B cell (primary cell): Measurements from ENCODE around the gene NKAIN2. TPM values are rescaled to one million over a fixed set of nuclear protein-coding genes. Genes with fewer than 3 reads are reported as not detected.

ENCODE experiments used
- ATAC-seq: fragments of 200-7000 bp; cut with Tn5 transposase; one replicate; pipeline ENCODE4 v1.10.0; 2021; ENCODE audit warnings: low read depth, mild to moderate bottlenecking, moderate number of reproducible peaks, moderate library complexity
- CTCF ChIA-PET: fragments of 350-600 bp; sonication (Branson Sonifier 250); formaldehyde crosslinking; loops from one replicate; lab custom pipeline; 2021; ENCODE audit warnings: antibody characterized with exemption, inconsistent platforms; lab: Charles Lee
- POLR2A ChIA-PET: fragments of 350-600 bp; sonication (Branson Sonifier 250); formaldehyde crosslinking; loops from one replicate; lab custom pipeline; 2021; ENCODE audit warnings: antibody characterized with exemption; lab: Charles Lee
- DNase-seq: peaks from one replicate; pipeline ENCODE4 v3.0.0; 2013
- H2AFZ ChIP-seq: 2 replicates; pipeline ENCODE4 v1.6.1; 2012; ENCODE audit warnings: mild to moderate bottlenecking, low read depth, low read length; ENCODE audit not compliant: insufficient read depth, poor library complexity, severe bottlenecking
- H3K27ac ChIP-seq, 2 donors: 1 replicate in 1 of 2; 2 replicates in 1 of 2; pipeline ENCODE4 v1.5.1; 2012 to 2013; ENCODE audit warnings: low read length in 2 of 2, mild to moderate bottlenecking in 2 of 2, moderate library complexity in 1 of 2
- H3K27me3 ChIP-seq, 4 experiments: fragments of 200-600 bp in 1 of 4; sonication (generic) in 1 of 4; replicated peaks in 1 of 4; 1 replicate in 2 of 4; 2 replicates in 2 of 4; pipeline versions ENCODE4 v1.6.1 to v1.7.0; 2013 to 2016; ENCODE audit warnings: low read length in 3 of 4, mild to moderate bottlenecking in 2 of 4, mixed read lengths in 1 of 4, moderate library complexity in 1 of 4; ENCODE audit not compliant: insufficient read depth in 4 of 4, control insufficient read depth in 3 of 4; ENCODE audit errors: control extremely low read depth in 1 of 4
- H3K36me3 ChIP-seq, 2 experiments: replicated peaks in 1 of 2; 1 replicate in 1 of 2; 2 replicates in 1 of 2; pipeline versions ENCODE4 v1.6.1 to v1.7.1; 2013; ENCODE audit warnings: low read length in 1 of 2; ENCODE audit not compliant: insufficient read depth in 2 of 2, control insufficient read depth in 1 of 2; ENCODE audit errors: control extremely low read depth in 1 of 2, extremely low read depth in 1 of 2
- H3K4me1 ChIP-seq, 2 donors: fragments of 200-600 bp in 1 of 2; sonication (generic) in 1 of 2; 1 replicate in 1 of 2; 2 replicates in 1 of 2; pipeline versions ENCODE4 v1.5.1 to v1.6.1; 2013 to 2017; ENCODE audit warnings: low read length in 2 of 2; ENCODE audit not compliant: control insufficient read depth in 2 of 2, insufficient read depth in 2 of 2
- H3K4me2 ChIP-seq: replicated peaks from 2 replicates; pipeline ENCODE3; 2012; ENCODE audit warnings: mild to moderate bottlenecking, low read depth, low read length; ENCODE audit not compliant: poor library complexity, severe bottlenecking
- H3K4me3 ChIP-seq, 5 experiments: fragments of 200-600 bp in 1 of 5; sonication (generic) in 1 of 5; 1 replicate in 3 of 5; 2 replicates in 2 of 5; pipeline versions ENCODE4 v1.5.1 to v1.7.0; 2011 to 2016; ENCODE audit warnings: low read length in 4 of 5, mild to moderate bottlenecking in 4 of 5, low read depth in 2 of 5, control low read depth in 1 of 5, moderate library complexity in 1 of 5; ENCODE audit not compliant: insufficient read depth in 1 of 5; ENCODE audit errors: control extremely low read depth in 1 of 5, extremely low read depth in 1 of 5
- H3K79me2 ChIP-seq: fragments of 200-600 bp; sonication (generic); one replicate; pipeline ENCODE4 v1.6.0; 2016; ENCODE audit warnings: low read length; ENCODE audit not compliant: control insufficient read depth, insufficient read depth
- H3K9ac ChIP-seq: fragments of 200-600 bp; sonication (generic); 2 replicates; pipeline ENCODE4 v1.6.1; 2017; ENCODE audit warnings: mild to moderate bottlenecking, low read length, moderate library complexity
- H3K9me3 ChIP-seq, 3 donors: one replicate each; pipeline versions ENCODE4 v1.6.1 to v1.7.1; 2013; ENCODE audit warnings: low read length in 2 of 3; ENCODE audit not compliant: control insufficient read depth in 2 of 3, insufficient read depth in 1 of 3; ENCODE audit errors: control extremely low read depth in 1 of 3
- H4K20me1 ChIP-seq: 2 replicates; pipeline ENCODE4 v1.6.0; 2012; ENCODE audit warnings: mild to moderate bottlenecking, low read length; ENCODE audit not compliant: insufficient read depth, control insufficient read depth, poor library complexity, severe bottlenecking
- H3K27ac Mint-ChIP-seq: one replicate; pipeline ENCODE4 v1.8.0; 2021; ENCODE audit warnings: mixed read lengths
- H3K27me3 Mint-ChIP-seq: one replicate; pipeline ENCODE4 v1.8.0; 2021; ENCODE audit warnings: mixed read lengths
- H3K4me1 Mint-ChIP-seq: one replicate; pipeline ENCODE4 v1.8.0; 2021; ENCODE audit warnings: mixed read lengths
- H3K4me3 Mint-ChIP-seq: one replicate; pipeline ENCODE4 v1.8.0; 2021; ENCODE audit warnings: mixed read lengths
- H3K9me3 Mint-ChIP-seq: one replicate; pipeline ENCODE4 v1.8.0; 2022; ENCODE audit warnings: mixed read lengths; ENCODE audit not compliant: insufficient read depth
- EZH2 ChIP-seq: IDR thresholded peaks from 2 replicates; pipeline ENCODE4 v1.6.1; 2012; ENCODE audit warnings: borderline replicate concordance, low read depth, mild to moderate bottlenecking, moderate library complexity, low read length; ENCODE audit not compliant: insufficient read depth, poor library complexity, severe bottlenecking
- WGBS: methylation state at CpG from one replicate; pipeline ENCODE4 v1.1.5; 2013; ENCODE audit warnings: missing lambda C conversion rate; ENCODE audit not compliant: insufficient coverage; 5-methylcytosine and 5-hydroxymethylcytosine counted together
- intact Hi-C: fragments of 100-400 bp; cut with micrococcal nuclease; formaldehyde crosslinking; loops from one replicate; pipeline ENCODE4 v1.10.0; 2022
- polyA plus RNA-seq: library from polyadenylated mRNA; depleted of rRNA; stranded (reverse); fragments of >200 nt; gene quantifications from 2 replicates; pipeline ENCODE4 v1.2.3, GENCODE V29; 2012
- total RNA-seq, 2 donors: library from RNA; stranded (reverse); fragments of 120-200 nt in 1 of 2; gene quantifications; 1 replicate in 1 of 2; 2 replicates in 1 of 2; pipeline versions ENCODE4 v1.2.3 to v1.2.4, GENCODE V29; 2013 to 2022
- TF ChIP-seq, protein P1 (sequence below): fragments of 200-600 bp; IDR thresholded peaks from one replicate; pipeline ENCODE4 v1.8.0; 2022; ENCODE audit warnings: antibody characterized with exemption, mild to moderate bottlenecking

The NKAIN2 gene
- total and polyA plus RNA-seq, 2 donors (not counting 1 experiment from before 2014, with no cell fraction given), result not detected

DNA sequence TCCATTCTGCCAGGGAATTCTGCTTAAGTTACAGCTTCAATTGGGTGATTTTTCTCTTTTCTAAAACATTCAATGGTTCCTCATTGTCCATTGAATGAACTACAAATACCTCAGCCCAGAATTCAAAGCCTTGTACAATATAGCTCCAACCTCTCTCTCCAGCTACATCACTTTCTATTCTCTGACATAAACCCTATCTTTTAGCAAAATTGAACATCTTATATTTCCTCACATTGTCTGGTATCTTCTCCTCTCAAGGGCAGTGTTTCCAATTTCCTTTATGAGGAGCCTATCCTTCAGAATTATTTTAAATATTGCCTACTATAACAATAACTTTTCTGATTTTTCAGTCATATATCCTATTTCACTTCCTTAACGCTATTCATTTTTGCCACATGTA lies 955.0 kb downstream of the NKAIN2 start:
- no peaks in the 10 kb centered on the region for H3K79me2 ChIP-seq
- H3K4me3 Mint-ChIP-seq, result no peak overlapping the region
- no peak overlapping the region for H3K4me2 ChIP-seq
- no peak for ATAC-seq
- no peaks in the 10 kb centered on the region for H3K9me3 Mint-ChIP-seq
- H3K27ac ChIP-seq, result no peak overlapping the region
- no peaks in the 10 kb centered on the region for H3K4me1 Mint-ChIP-seq
- TF ChIP-seq, protein P1, sequence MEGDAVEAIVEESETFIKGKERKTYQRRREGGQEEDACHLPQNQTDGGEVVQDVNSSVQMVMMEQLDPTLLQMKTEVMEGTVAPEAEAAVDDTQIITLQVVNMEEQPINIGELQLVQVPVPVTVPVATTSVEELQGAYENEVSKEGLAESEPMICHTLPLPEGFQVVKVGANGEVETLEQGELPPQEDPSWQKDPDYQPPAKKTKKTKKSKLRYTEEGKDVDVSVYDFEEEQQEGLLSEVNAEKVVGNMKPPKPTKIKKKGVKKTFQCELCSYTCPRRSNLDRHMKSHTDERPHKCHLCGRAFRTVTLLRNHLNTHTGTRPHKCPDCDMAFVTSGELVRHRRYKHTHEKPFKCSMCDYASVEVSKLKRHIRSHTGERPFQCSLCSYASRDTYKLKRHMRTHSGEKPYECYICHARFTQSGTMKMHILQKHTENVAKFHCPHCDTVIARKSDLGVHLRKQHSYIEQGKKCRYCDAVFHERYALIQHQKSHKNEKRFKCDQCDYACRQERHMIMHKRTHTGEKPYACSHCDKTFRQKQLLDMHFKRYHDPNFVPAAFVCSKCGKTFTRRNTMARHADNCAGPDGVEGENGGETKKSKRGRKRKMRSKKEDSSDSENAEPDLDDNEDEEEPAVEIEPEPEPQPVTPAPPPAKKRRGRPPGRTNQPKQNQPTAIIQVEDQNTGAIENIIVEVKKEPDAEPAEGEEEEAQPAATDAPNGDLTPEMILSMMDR, result no peak
- no peak for TF ChIP-seq EZH2
- WGBS, result no CpG with 5 or more reads among the region's 1 CpG
- H3K4me3 ChIP-seq, result no peak overlapping the region
- no peaks in the 10 kb centered on the region for H3K4me1 ChIP-seq
- DNase-seq, result no peak
- no peaks in the 10 kb centered on the region for H3K27me3 Mint-ChIP-seq
- no peak overlapping the region for H2AFZ ChIP-seq
- POLR2A ChIA-PET, result no interaction called here
- no peak overlapping the region for H3K27ac Mint-ChIP-seq
- intact Hi-C loops, result no loop called here
- H4K20me1 ChIP-seq, result no peaks in the 10 kb centered on the region
- peaks cover 0 to 4% (median 2%) of the 10 kb centered on the region in 3 donors for H3K9me3 ChIP-seq
- no peaks in the 10 kb centered on the region for H3K36me3 ChIP-seq
- CTCF ChIA-PET, result no interaction called here
- no peaks in the 10 kb centered on the region for H3K27me3 ChIP-seq
- no peak overlapping the region for H3K9ac ChIP-seq

DNA sequence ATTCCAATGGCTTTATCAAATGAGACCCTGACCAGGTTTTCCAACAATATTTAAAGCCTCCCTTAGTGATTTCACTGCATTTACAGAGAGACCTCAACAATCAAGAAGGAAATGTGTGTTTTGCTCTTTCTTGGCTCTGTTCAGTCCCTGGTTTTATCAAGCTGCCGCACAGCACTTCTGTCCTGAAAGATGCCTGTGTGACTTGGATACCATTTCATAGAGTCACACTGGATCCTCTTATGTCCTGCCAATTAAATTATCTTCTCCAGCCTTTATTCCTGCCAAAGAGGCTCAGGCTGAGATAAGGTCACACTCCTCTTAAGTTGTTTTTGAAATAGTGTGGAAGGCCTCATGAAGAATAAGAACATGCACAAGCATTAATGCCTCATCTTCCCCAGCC lies 961.6 kb downstream of the NKAIN2 start:
- Histone ChIP-seq H2AFZ (no peak overlapping the region), H4K20me1 (no peaks in the 10 kb centered on the region), H3K27me3 (no peaks in the 10 kb centered on the region), H3K4me3 (no peak overlapping the region), H3K4me1 (no peaks in the 10 kb centered on the region), H3K9ac (no peak overlapping the region), H3K79me2 (no peaks in the 10 kb centered on the region), H3K36me3 (no peaks in the 10 kb centered on the region), H3K9me3 (no peaks in the 10 kb centered on the region), H3K27ac (no peak overlapping the region), H3K4me2 (no peak overlapping the region)
- CTCF ChIA-PET, result no interaction called here
- Mint-ChIP-seq H3K4me1 (no peaks in the 10 kb centered on the region), H3K27me3 (no peaks in the 10 kb centered on the region), H3K27ac (no peak overlapping the region), H3K9me3 (no peaks in the 10 kb centered on the region), H3K4me3 (no peak overlapping the region)
- POLR2A ChIA-PET, result no interaction called here
- TF ChIP-seq, protein P1, result no peak
- no peak for TF ChIP-seq EZH2
- intact Hi-C loops, result no loop called here
- no peak for ATAC-seq
- no peak for DNase-seq
- no CpG with 5 or more reads among the region's 1 CpG for WGBS
